Head of caudate nucleus (tissue), 42 donors: ENCODE data around the gene LMO7.

Source experiments
- DNase-seq, 42 donors: peaks; one replicate each; pipeline versions ENCODE4 v3.0.0 to v3.0.0-alpha.2; 2020 to 2021; ENCODE audit warnings: mixed read lengths in 7 of 42
- intact Hi-C: fragments of 100-400 bp; cut with DNase I; formaldehyde crosslinking; loops from one replicate; pipeline ENCODE4 v1.15.0; 2022

Gene LMO7

DNA sequence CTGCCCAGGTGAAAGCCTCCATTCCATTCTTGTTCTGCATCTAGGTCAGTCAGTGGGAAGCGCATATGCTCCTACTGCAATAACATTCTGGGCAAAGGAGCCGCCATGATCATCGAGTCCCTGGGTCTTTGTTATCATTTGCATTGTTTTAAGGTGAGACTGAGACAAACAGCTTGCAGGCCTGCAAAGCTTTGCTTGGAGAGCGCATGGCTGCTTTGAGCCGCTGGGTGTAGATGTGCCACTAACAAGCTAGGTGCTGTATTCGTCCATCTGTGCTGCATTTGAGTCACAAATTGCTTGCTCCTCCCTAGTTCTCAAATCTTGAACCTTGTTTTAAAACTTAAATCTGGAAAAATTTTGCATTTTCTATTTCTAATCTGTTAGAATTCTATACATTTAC lies 219.1 kb downstream of the LMO7 start:
- DNase-seq: peak in 7 of 42 donors; percentile 20 to 50 (median 37)
- intact Hi-C loops: no loop called here

DNA sequence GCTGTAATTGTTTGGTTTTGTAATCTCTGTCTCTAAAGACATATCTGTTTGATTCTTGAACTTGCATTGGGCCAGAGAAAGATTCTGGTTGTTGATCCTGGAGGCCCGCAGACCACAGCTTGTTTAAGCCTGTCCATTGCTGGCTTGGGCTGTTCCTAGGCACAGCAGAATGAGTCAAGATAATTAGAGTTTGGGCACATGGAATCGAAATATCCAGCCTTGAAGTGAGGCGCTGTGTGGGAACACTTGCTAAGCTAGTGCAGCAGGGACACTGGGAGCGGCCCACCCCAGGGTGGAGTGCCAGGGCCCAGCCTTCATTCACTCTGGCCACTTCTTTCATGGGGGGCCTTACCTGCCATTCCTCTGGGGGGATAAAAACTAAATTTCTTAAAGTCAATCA lies 219.7 kb downstream of the LMO7 start:
- intact Hi-C loops: no loop called here
- no peak for DNase-seq

GRCh38 chr13:75857291-75857690 lies 221.2 kb downstream of the LMO7 start:
- intact Hi-C loops: no loop called here
- DNase-seq: no peak

GRCh38 chr13:75860935-75861334 lies 224.8 kb downstream of the LMO7 start:
- no peak for DNase-seq
- intact Hi-C loops: no loop called here

DNA sequence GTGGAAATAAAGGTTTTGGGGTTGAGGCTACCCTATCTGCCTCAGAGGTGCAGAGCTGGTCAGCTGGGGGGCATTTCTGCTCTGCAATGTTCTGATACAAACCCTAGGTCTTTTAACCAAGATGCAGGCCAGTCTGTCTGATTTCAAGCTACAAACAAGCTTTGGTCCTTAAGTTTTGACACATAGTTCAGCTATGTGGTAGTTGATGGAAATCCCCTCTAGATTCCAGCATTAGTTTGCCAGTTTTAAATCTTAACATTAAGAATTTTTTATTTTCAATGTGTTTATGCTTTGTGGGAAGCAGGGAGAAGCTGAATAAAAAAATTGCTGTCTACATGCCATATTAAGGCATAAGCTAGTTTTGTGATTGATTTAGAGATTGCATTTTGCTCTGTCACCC lies 225.7 kb downstream of the LMO7 start:
- intact Hi-C loops: no loop called here

DNA sequence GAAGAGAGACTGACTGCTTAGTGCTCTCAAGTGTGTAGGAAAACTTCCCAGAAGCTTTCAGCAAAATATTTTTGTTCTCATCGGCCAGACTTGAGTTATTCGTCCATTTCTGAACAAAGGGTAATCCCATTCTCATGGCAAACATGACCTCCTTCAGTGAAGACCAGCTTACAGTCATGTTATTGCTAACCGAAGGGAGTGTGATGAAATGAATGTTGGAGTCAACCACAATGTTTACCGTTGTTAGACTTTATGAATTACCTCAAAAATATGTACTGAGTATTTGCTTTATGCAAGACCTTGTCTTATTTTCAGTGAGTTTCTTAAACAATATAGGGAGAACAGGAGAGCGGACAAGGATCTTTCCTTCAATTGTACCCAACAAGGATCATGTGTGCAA lies 228.6 kb downstream of the LMO7 start:
- intact Hi-C loops: no loop called here
- DNase-seq: no peak

More for the DNA sequence above, 225.7 kb downstream of the LMO7 start:
- no peak for DNase-seq

- DNase-seq: no peak
Observed at GRCh38 chr13:75867379-75868117, 231.4 kb downstream of the LMO7 start.

DNA sequence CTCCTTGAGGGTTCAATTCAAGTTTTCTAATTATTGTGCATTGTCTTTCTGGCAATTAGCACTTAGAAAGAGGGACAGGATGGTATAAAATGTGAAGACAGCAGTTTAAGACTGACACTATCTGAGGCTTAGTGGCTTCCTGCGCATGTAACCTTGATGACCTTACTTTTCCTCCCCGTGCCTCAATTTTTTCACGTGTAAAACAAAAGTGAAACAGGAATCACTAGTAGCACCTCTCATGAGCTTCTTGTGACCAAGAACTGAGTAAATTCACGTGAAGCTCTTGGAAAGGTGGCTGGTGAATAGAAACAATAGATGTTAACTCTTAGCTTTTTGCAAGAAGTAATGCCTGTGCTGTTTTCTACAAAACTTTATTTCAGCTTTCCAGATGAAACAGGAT lies 233.9 kb downstream of the LMO7 start:
- intact Hi-C loops: loop anchor here (10.0 kb wide), 2 partner anchors 175 to 1035 kb away; no protein-coding TSS in a partner anchor
- no peak for DNase-seq

More at GRCh38 chr13:75867379-75868117, 231.4 kb downstream of the LMO7 start:
- intact Hi-C loops: no loop called here

GRCh38 chr13:75870397-75870903 lies 234.3 kb downstream of the LMO7 start:
- peak in 5 of 42 donors; percentile 16 to 45 (median 33) for DNase-seq
- intact Hi-C loops: loop anchor here (10.0 kb wide), 2 partner anchors 176 to 1034 kb away; no protein-coding TSS in a partner anchor

- intact Hi-C loops: loop anchor here (10.0 kb wide), 2 partner anchors 176 to 1034 kb away; no protein-coding TSS in a partner anchor
- no peak for DNase-seq
Observed at GRCh38 chr13:75871059-75871458, 234.9 kb downstream of the LMO7 start.

GRCh38 chr13:75872980-75873379 lies 236.8 kb downstream of the LMO7 start:
- intact Hi-C loops: loop anchor here (10.0 kb wide), 2 partner anchors 178 to 1032 kb away; no protein-coding TSS in a partner anchor

GRCh38 chr13:75873494-75873893 lies 237.4 kb downstream of the LMO7 start:
- intact Hi-C loops: loop anchor here (10.0 kb wide), 2 partner anchors 179 to 1031 kb away; no protein-coding TSS in a partner anchor
- no peak for DNase-seq

More at GRCh38 chr13:75872980-75873379, 236.8 kb downstream of the LMO7 start:
- no peak for DNase-seq

DNA sequence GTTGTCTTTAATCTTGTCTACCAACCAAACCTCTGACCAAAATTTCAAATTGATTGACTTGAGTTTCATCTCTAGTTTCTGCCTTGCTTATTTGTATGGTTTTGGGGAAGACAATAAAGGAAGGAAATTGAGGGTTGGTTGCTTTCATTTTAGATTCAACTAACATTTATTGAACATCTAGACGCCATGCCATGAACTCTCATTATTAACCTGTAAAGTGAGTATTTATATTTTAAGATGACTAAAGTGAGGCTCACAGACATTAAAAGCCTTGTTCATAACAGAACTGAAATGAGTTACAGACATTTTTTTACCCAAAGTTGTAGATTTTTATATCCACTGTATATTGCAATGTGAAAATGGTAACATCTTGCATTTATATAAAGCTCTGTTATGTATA lies 239.3 kb downstream of the LMO7 start:
- intact Hi-C loops: loop anchor here (5.0 to 10.0 kb wide), 3 partner anchors 142 to 1029 kb away; no protein-coding TSS in a partner anchor
- DNase-seq: no peak

DNA sequence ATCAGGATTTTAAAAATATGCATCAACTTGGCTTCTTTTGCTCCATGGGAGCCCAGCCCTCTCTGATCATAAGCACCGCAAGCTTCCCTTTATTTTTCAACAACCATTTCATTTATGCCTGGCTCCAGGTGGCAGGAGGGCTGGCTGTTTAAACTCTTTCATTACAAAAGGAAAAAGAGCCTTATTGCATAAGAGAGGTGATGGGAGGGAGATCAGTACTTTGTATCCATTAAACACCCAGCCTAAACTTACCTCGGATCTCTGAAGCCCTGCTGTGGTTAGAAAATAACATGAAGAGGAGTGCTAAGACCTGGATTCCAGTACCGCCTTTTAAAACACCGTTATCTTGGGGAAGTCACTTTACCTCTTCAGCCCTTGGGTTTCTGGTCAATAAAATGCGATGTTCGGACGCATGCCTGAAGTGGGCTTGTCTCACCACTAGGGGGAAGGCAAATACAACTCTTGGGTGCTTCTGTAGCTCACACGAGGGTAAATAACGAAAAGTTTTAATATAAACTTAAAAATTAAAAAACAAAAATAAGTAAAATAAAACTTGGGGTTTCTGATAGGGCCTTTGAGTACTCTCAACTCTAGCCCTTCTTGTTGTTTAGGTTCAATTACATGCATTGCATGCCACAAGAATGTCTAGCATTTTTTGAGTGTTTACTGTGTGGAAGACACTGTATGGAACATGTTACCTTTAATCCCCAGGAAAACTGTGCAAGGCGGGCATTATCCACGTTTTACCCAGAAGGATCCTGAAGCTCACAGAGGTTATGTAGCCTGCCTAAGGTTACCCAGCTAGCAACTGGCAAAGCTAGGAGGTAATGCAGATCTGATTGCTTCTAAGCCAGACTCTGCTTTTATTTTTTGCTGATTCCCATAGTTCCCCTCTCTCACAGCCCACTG lies 240.3 kb downstream of the LMO7 start:
- intact Hi-C loops: loop anchor here (2.0 to 10.0 kb wide), 4 partner anchors 141 to 1028 kb away; no protein-coding TSS in a partner anchor

GRCh38 chr13:75877071-75877470 lies 240.9 kb downstream of the LMO7 start:
- intact Hi-C loops: loop anchor here (2.0 to 10.0 kb wide), 4 partner anchors 140 to 1028 kb away; no protein-coding TSS in a partner anchor
- no peak for DNase-seq

More for the DNA sequence above, 240.3 kb downstream of the LMO7 start:
- peak in 41 of 42 donors; percentile 24 to 88 (median 67) for DNase-seq

DNA sequence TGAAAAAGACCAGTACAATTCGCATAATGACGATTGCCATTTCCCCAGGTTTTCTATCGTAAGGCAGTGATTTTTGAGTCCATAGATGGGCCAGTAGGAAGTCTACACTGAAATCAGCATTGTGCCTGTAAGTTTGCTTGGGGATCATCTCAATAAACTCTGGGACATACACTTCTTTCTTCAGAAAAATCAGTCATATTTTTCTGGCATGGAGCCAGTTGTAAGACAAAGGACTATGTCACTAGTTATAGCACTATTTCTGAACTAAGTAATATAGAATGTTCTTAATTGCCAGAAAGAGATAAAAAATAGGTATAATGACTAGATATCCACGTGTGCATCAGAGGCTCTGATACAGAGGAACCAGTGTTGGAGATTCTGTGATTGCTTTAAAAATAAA lies 243.5 kb downstream of the LMO7 start:
- no peak for DNase-seq
- intact Hi-C loops: loop anchor here (5.0 to 10.0 kb wide), 4 partner anchors 138 to 1105 kb away; no protein-coding TSS in a partner anchor

GRCh38 chr13:75881109-75881775 lies 245.1 kb downstream of the LMO7 start:
- intact Hi-C loops: loop anchor here (10.0 kb wide), 1 partner anchor 1104 kb away; no protein-coding TSS in a partner anchor
- no peak for DNase-seq

DNA sequence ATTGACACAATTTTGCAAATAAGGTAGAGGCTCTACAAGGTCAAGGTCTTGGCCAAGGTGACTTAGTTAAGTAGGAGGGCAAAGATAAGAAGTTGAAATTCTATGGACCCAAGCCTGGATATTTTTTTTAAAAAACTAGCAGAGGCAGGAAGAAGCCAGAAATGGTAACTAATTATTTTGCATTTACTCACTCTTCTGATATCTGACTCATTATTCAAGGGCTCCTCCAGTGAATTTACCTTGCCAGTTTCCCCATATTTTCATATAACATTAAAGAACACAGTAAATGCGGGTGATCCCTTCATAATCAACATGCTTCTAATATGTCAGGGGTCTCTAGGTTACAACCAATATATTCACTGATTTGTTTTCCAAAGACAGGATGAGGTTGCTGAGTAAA lies 246.1 kb downstream of the LMO7 start:
- intact Hi-C loops: loop anchor here (10.0 kb wide), 1 partner anchor 1103 kb away; no protein-coding TSS in a partner anchor

More for the DNA sequence above, 246.1 kb downstream of the LMO7 start:
- DNase-seq: no peak
